ENCODE data around the gene GNPTG.

GRCh38 chr16:1319041-1319440 lies 32.7 kb upstream of the GNPTG start:
- TF ChIP-seq CTCF (conservative IDR thresholded peaks at IDR 0.05; ENCODE audit: low read depth, low read length) (no peak), EZH2 (IDR thresholded peaks at IDR 0.05; ENCODE audit: borderline replicate concordance, low read depth, low read length, poor library complexity, severe bottlenecking) (no peak)
